Activated CD8-positive, alpha-beta T cell treated with anti-CD3 and anti-CD28 coated beads, Interleukin-2, amount 10 ng/mL, durations not matched to agents 7 days and 5 days (primary cell): ENCODE results near the gene FAM76A. TPM values are rescaled to one million over a fixed set of nuclear protein-coding genes. Genes with fewer than 3 reads are reported as not detected.

Source experiments
- ATAC-seq: fragments of 150-1000 bp; cut with Tn5 transposase; one replicate; pipeline ENCODE4 v1.10.0; 2021; ENCODE audit warnings: moderate library complexity
- CTCF ChIA-PET: fragments of 350-600 bp; sonication (Branson Sonifier 250); formaldehyde crosslinking; loops from one replicate; lab custom pipeline; 2021; ENCODE audit warnings: antibody characterized with exemption; lab: Charles Lee
- POLR2A ChIA-PET: fragments of 350-600 bp; sonication (Branson Sonifier 250); formaldehyde crosslinking; loops from one replicate; lab custom pipeline; 2021; ENCODE audit warnings: antibody characterized with exemption; lab: Charles Lee
- DNase-seq: peaks from one replicate; pipeline ENCODE4 v3.0.0-alpha.2; 2020
- H3K27ac Mint-ChIP-seq: one replicate; pipeline ENCODE4 v1.8.0; 2021; ENCODE audit warnings: mild to moderate bottlenecking, mixed read lengths
- H3K27me3 Mint-ChIP-seq: one replicate; pipeline ENCODE4 v1.8.0; 2021; ENCODE audit warnings: low read depth, mixed read lengths
- H3K36me3 Mint-ChIP-seq: one replicate; pipeline ENCODE4 v1.8.0; 2021; ENCODE audit warnings: low read depth, mixed read lengths
- H3K4me1 Mint-ChIP-seq: one replicate; pipeline ENCODE4 v1.8.0; 2021; ENCODE audit warnings: low read depth, mixed read lengths
- H3K4me3 Mint-ChIP-seq: one replicate; pipeline ENCODE4 v1.8.0; 2021; ENCODE audit warnings: mild to moderate bottlenecking, mixed read lengths
- H3K9me3 Mint-ChIP-seq: one replicate; pipeline ENCODE4 v1.8.0; 2022; ENCODE audit warnings: mixed read lengths; ENCODE audit not compliant: insufficient read depth
- total RNA-seq, 2 experiments: library from RNA; stranded (reverse); gene quantifications; one replicate each; pipeline ENCODE4 v1.2.3, GENCODE V29; 2021

Gene FAM76A
- total RNA-seq, 2 experiments from 2014 or later = 14.6 to 17.5 TPM

DNA sequence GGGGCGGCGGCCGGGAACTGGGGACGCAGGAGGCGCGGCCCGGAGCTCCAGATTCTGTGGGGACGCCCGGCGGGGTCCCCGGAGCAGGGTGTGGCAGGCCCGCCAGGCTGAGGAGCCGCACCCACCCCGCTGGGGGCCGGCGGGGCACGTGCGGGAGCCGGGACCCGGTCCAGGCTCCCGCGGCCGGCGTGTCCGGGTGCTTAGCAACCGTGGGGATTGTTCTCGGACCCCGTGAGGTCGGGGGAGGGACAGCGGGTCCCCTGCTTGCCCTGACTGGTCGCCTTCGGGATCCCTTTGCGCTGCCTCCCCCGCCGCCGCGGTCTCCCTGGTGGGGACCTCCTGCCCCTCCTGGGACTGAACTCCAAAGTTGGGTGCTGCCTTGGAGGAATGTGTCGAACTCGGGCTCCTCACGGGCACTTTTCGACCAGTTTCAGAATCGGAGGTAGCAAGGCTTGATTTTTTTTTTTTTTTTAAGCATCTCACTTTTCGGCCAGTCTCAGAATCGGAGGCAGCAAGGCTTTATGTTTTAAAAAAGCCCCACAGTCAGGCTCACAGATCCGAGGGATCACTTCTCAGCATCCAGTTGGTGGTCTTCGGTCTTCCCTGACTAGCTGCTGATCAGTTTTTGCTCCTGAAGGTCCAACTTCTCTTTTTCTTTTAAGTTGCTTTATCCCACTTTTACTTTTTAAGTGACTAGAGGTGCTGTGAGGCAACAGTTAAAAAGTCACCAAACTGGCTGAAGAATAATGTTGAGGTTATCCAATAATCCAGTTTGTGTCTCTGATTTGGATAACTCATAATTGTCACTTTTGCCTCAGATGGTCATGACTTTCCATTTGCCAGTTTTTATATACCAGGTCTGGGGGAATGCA is 648 bp downstream of the FAM76A start:
- ATAC-seq = peak; percentile 13
- Mint-ChIP-seq H3K27ac (peak overlapping the region; percentile 77), H3K4me3 (peak overlapping the region; percentile 81), H3K27me3 (no peaks in the 10 kb centered on the region), H3K4me1 (peaks cover 21% of the 10 kb centered on the region), H3K9me3 (no peaks in the 10 kb centered on the region), H3K36me3 (peaks cover 18% of the 10 kb centered on the region)
- DNase-seq = peak; percentile 56
- ChIA-PET POLR2A (interaction anchor here (0.9 to 1.6 kb wide), 6 partner anchors 19 to 590 kb away, joined by 3 to 27 read pairs (median 6); partner anchors contain the start of genes ATP5IF1, PPP1R8 and STX12), CTCF (interaction anchor here (1.0 to 2.9 kb wide), 19 partner anchors 9 to 682 kb away, joined by 3 to 37 read pairs (median 5); partner anchors contain the start of genes PPP1R8 and STX12)

GRCh38 chr1:27727126-27727525 is 1.4 kb downstream of the FAM76A start:
- H3K27me3 Mint-ChIP-seq = no peaks in the 10 kb centered on the region
- no peak overlapping the region for H3K27ac Mint-ChIP-seq
- H3K4me3 Mint-ChIP-seq = peak overlapping the region; percentile 81
- ATAC-seq (no peak), DNase-seq (no peak)
- peaks cover 18% of the 10 kb centered on the region for H3K36me3 Mint-ChIP-seq
- ChIA-PET POLR2A (no interaction called here), CTCF (interaction anchor here (1.7 to 2.9 kb wide), 2 partner anchors 45 to 57 kb away, joined by 4 to 37 read pairs; partner anchors contain the start of gene STX12)
- no peaks in the 10 kb centered on the region for H3K9me3 Mint-ChIP-seq
- H3K4me1 Mint-ChIP-seq = peaks cover 21% of the 10 kb centered on the region

GRCh38 chr1:27736252-27736651 is 10.5 kb downstream of the FAM76A start:
- Mint-ChIP-seq H3K4me1 (no peaks in the 10 kb centered on the region), H3K4me3 (no peak overlapping the region), H3K27me3 (no peaks in the 10 kb centered on the region), H3K27ac (no peak overlapping the region), H3K36me3 (peaks cover 37% of the 10 kb centered on the region), H3K9me3 (no peaks in the 10 kb centered on the region)
- no peak for ATAC-seq
- ChIA-PET POLR2A (no interaction called here), CTCF (no interaction called here)
- no peak for DNase-seq

- no peak for ATAC-seq
- Mint-ChIP-seq H3K27ac (no peak overlapping the region), H3K4me1 (no peaks in the 10 kb centered on the region), H3K9me3 (no peaks in the 10 kb centered on the region), H3K36me3 (peaks cover 34% of the 10 kb centered on the region), H3K4me3 (no peak overlapping the region), H3K27me3 (no peaks in the 10 kb centered on the region)
- ChIA-PET CTCF (no interaction called here), POLR2A (no interaction called here)
- no peak for DNase-seq
Observed at GRCh38 chr1:27741121-27741520, 15.4 kb downstream of the FAM76A start.

DNA sequence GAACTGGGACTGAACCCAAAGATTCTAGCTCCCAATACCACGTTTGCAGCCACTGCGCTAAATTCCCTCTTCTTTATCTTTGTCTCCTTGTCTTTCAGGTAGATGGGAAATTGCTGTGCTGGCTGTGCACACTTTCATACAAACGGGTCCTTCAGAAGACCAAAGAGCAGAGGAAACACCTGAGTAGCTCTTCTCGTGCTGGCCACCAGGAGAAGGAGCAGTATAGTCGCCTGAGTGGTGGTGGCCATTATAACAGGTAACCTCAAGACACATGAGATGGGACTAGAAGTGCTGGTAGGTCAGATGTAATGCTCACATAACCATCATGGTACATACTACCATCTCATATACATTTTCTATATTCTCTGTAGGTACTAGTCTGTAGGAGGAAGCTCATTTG is 18.8 kb downstream of the FAM76A start:
- no peak overlapping the region for H3K4me3 Mint-ChIP-seq
- H3K27ac Mint-ChIP-seq = no peak overlapping the region
- DNase-seq (no peak), ATAC-seq (no peak)
- H3K4me1 Mint-ChIP-seq = peaks cover 1% of the 10 kb centered on the region
- H3K36me3 Mint-ChIP-seq = peaks cover 26% of the 10 kb centered on the region
- POLR2A ChIA-PET = no interaction called here
- CTCF ChIA-PET = interaction anchor here (1.2 kb wide), 1 partner anchor 38 kb away, joined by 3 read pairs; no protein-coding TSS in a partner anchor
- no peaks in the 10 kb centered on the region for H3K27me3 Mint-ChIP-seq
- H3K9me3 Mint-ChIP-seq = no peaks in the 10 kb centered on the region

GRCh38 chr1:27745466-27745865 is 19.7 kb downstream of the FAM76A start:
- Mint-ChIP-seq H3K27ac (no peak overlapping the region), H3K4me1 (peaks cover 5% of the 10 kb centered on the region), H3K9me3 (no peaks in the 10 kb centered on the region), H3K27me3 (no peaks in the 10 kb centered on the region), H3K36me3 (peaks cover 31% of the 10 kb centered on the region), H3K4me3 (no peak overlapping the region)
- ATAC-seq (no peak), DNase-seq (no peak)
- POLR2A ChIA-PET = interaction anchor here (1.2 kb wide), 1 partner anchor 19 kb away, joined by 3 read pairs; the partner anchor contains the start of gene FAM76A
- CTCF ChIA-PET = interaction anchor here (0.7 to 1.2 kb wide), 2 partner anchors 10 to 76 kb away, joined by 3 read pairs; no protein-coding TSS in a partner anchor

DNA sequence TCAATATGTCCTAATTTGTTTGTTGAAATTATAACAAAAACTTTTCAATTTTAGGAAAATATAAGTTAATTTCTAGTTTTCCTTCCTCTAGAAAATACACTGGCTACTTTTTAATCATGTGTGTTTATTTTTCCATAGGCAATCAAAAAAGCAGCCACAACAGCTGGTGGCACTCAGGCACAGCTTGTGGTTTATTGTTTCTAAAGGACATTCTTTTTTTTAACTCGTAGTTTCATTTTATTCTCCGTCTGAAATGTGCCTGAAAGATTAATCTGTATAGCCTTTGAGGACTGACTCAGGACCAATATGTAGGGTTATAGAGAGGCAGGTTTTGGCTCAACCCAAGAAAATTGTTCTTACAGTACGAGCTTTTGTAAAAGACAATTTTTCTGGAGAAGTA is 26.6 kb downstream of the FAM76A start:
- no peak overlapping the region for H3K4me3 Mint-ChIP-seq

GRCh38 chr1:27755286-27755685 is 29.5 kb downstream of the FAM76A start:
- ATAC-seq (no peak), DNase-seq (no peak)
- peaks cover 4% of the 10 kb centered on the region for H3K4me1 Mint-ChIP-seq
- no peak overlapping the region for H3K4me3 Mint-ChIP-seq
- no peak overlapping the region for H3K27ac Mint-ChIP-seq
- ChIA-PET POLR2A (no interaction called here), CTCF (interaction anchor here (1.5 kb wide), 1 partner anchor 29 kb away, joined by 6 read pairs; the partner anchor contains the start of gene FAM76A)
- H3K36me3 Mint-ChIP-seq = peaks cover 33% of the 10 kb centered on the region
- H3K9me3 Mint-ChIP-seq = no peaks in the 10 kb centered on the region
- H3K27me3 Mint-ChIP-seq = no peaks in the 10 kb centered on the region

More for the DNA sequence above, 26.6 kb downstream of the FAM76A start:
- Mint-ChIP-seq H3K36me3 (peaks cover 32% of the 10 kb centered on the region), H3K27ac (no peak overlapping the region), H3K4me1 (peaks cover 9% of the 10 kb centered on the region), H3K27me3 (no peaks in the 10 kb centered on the region), H3K9me3 (no peaks in the 10 kb centered on the region)
- CTCF ChIA-PET = interaction anchor here (0.6 kb wide), 1 partner anchor 762 kb away, joined by 3 read pairs; no protein-coding TSS in a partner anchor
- ATAC-seq (no peak), DNase-seq (no peak)
- POLR2A ChIA-PET = no interaction called here

- Mint-ChIP-seq H3K4me1 (peaks cover 4% of the 10 kb centered on the region), H3K36me3 (peaks cover 30% of the 10 kb centered on the region), H3K4me3 (no peak overlapping the region), H3K27me3 (no peaks in the 10 kb centered on the region), H3K9me3 (no peaks in the 10 kb centered on the region), H3K27ac (no peak overlapping the region)
- DNase-seq = no peak
- CTCF ChIA-PET = interaction anchor here (0.7 to 1.5 kb wide), 2 partner anchors 10 to 30 kb away, joined by 3 to 6 read pairs; partner anchors contain the start of gene FAM76A
- ATAC-seq = no peak
- POLR2A ChIA-PET = no interaction called here
Observed at GRCh38 chr1:27755865-27756264, 30.1 kb downstream of the FAM76A start.

GRCh38 chr1:27759236-27759635 is 33.5 kb downstream of the FAM76A start:
- no peaks in the 10 kb centered on the region for H3K4me1 Mint-ChIP-seq
- H3K9me3 Mint-ChIP-seq = no peaks in the 10 kb centered on the region
- no peak overlapping the region for H3K27ac Mint-ChIP-seq
- no peaks in the 10 kb centered on the region for H3K27me3 Mint-ChIP-seq
- ATAC-seq = no peak
- H3K4me3 Mint-ChIP-seq = no peak overlapping the region
- no peak for DNase-seq
- POLR2A ChIA-PET = interaction anchor here (0.6 kb wide), 1 partner anchor 9 kb away, joined by 3 read pairs; no protein-coding TSS in a partner anchor
- CTCF ChIA-PET = interaction anchor here (2.1 kb wide), 1 partner anchor 90 kb away, joined by 5 read pairs; no protein-coding TSS in a partner anchor
- peaks cover 27% of the 10 kb centered on the region for H3K36me3 Mint-ChIP-seq

GRCh38 chr1:27760426-27760825 is 34.7 kb downstream of the FAM76A start:
- DNase-seq (no peak), ATAC-seq (no peak)
- Mint-ChIP-seq H3K27ac (no peak overlapping the region), H3K27me3 (no peaks in the 10 kb centered on the region), H3K4me1 (no peaks in the 10 kb centered on the region), H3K36me3 (peaks cover 19% of the 10 kb centered on the region), H3K9me3 (no peaks in the 10 kb centered on the region), H3K4me3 (no peak overlapping the region)
- ChIA-PET POLR2A (interaction anchor here (0.7 kb wide), 1 partner anchor 26 kb away, joined by 4 read pairs; no protein-coding TSS in a partner anchor), CTCF (interaction anchor here (0.8 to 2.1 kb wide), 2 partner anchors 35 to 91 kb away, joined by 3 to 5 read pairs; partner anchors contain the start of gene FAM76A)
